Ovary (tissue), 9 donors: ENCODE measurements around the gene SRL. TPM values are rescaled to one million over a fixed set of nuclear protein-coding genes. Genes with fewer than 3 reads are reported as not detected.

Experiments
- DNase-seq, 5 donors: peaks; one replicate each; pipeline ENCODE4 v3.0.0-alpha.2; 2019 to 2020
- H3K27ac ChIP-seq, 2 donors: fragments of 200-600 bp; one replicate each; pipeline versions ENCODE4 v1.5.1 to v1.8.0; 2019 to 2022
- H3K27me3 ChIP-seq: fragments of 200-600 bp; one replicate; pipeline ENCODE4 v1.8.0; 2022
- H3K36me3 ChIP-seq: fragments of 200-600 bp; sonication (generic); one replicate; pipeline ENCODE4 v1.5.1; 2019
- H3K4me1 ChIP-seq: one replicate; pipeline ENCODE4 v1.8.1; 2013; ENCODE audit warnings: mild to moderate bottlenecking, moderate library complexity; ENCODE audit not compliant: insufficient read depth
- H3K4me3 ChIP-seq: fragments of 200-600 bp; sonication (generic); one replicate; pipeline ENCODE4 v1.5.1; 2017
- H3K9me3 ChIP-seq, 2 donors: fragments of 200-600 bp in 1 of 2; sonication (generic) in 1 of 2; one replicate each; pipeline versions ENCODE4 v1.5.1 to v1.8.1; 2013 to 2019; ENCODE audit warnings: mild to moderate bottlenecking in 1 of 2, moderate library complexity in 1 of 2
- CTCF ChIP-seq, 3 donors: fragments of 450-650 bp in 2 of 3; fragments of 200-600 bp in 1 of 3; IDR thresholded peaks; one replicate each; pipeline versions ENCODE4 v1.5.1 to v1.8.0; 2016 to 2022; ENCODE audit warnings: antibody characterized with exemption in 3 of 3, mild to moderate bottlenecking in 1 of 3
- EP300 ChIP-seq: sonication (generic); formaldehyde crosslinking; IDR thresholded peaks from one replicate; pipeline ENCODE4 v1.6.1; 2017; ENCODE audit warnings: antibody characterized with exemption
- POLR2A ChIP-seq: fragments of 450-650 bp; IDR thresholded peaks from one replicate; pipeline ENCODE4 v1.6.1; 2017; ENCODE audit warnings: antibody characterized with exemption, mild to moderate bottlenecking, moderate library complexity
- WGBS, 3 donors: extraction: QIAGEN DNeasy Blood & Tissue Kit in 1 of 3; methylation state at CpG; one replicate each; pipeline versions ENCODE4 v1.1.5 to v1.1.7; 2013 to 2017; 5-methylcytosine and 5-hydroxymethylcytosine counted together
- intact Hi-C, 4 donors: fragments of 100-400 bp; cut with DNase I; formaldehyde crosslinking; loops; one replicate each; pipeline versions ENCODE4 v1.11.0 to v1.15.1; 2022 to 2023
- polyA plus RNA-seq, 2 donors: library from polyadenylated mRNA; stranded (reverse); fragments of 200-250 nt in 1 of 2; fragments of 350-450 nt in 1 of 2; fragmentation: Illumina TruSeq in 1 of 2; extraction: RNeasy Lipid Tissue Mini Kit (QIAGEN cat#74804) in 1 of 2; gene quantifications; one replicate each; pipeline ENCODE4 v1.2.3, GENCODE V29; 2013 to 2014
- total RNA-seq, 7 donors: library from RNA; depleted of rRNA in 2 of 7; stranded (reverse); fragments of >200 nt in 2 of 7; fragmentation: NEBNext Ultra II Directional in 3 of 7; extraction: Animal tissue kit (Norgen Biotek cat#: 25700) in 3 of 7; gene quantifications; one replicate each; pipeline versions ENCODE4 v1.1.0 to v1.2.4, GENCODE V29; 2016 to 2023
- donor health status: DM: no; HTN: no; CAD: no; lungs with moderate emphysema.
- donor health status: DM: no; HTN: no; CAD: no.
- donor health status: Bipolar disorder and iron deficiency.
- donor health status: DM: yes; HTN: yes; CAD: no.
- donor health status: DM: no; HTN: no; CAD: no.
- donor health status: DM: yes; HTN: yes; CAD: no.

The SRL gene
- total and polyA plus RNA-seq, 9 donors, result under 0.01 to 7.5 (median 1.0) TPM

- 29 to 37% (median 36%) methylated on average over 17 to 20 of the region's 20 CpGs for WGBS, 3 donors
- Histone ChIP-seq H3K4me3 (no peak overlapping the region), H3K27me3 (no peaks in the 10 kb centered on the region), H3K4me1 (peaks cover 9% of the 10 kb centered on the region), H3K27ac (peak overlapping the region; percentile 55), H3K36me3 (no peaks in the 10 kb centered on the region), H3K9me3 (no peaks in the 10 kb centered on the region)
- intact Hi-C loops, result no loop called here
- DNase-seq, result peak; percentile 53 to 87 (median 77)
- no peak for TF ChIP-seq EP300
- TF ChIP-seq POLR2A, result no peak
- TF ChIP-seq CTCF (IDR thresholded peaks at IDR 0.05), result no peak
Observed at GRCh38 chr16:4217204-4218131, 24.4 kb downstream of the SRL start.

DNA sequence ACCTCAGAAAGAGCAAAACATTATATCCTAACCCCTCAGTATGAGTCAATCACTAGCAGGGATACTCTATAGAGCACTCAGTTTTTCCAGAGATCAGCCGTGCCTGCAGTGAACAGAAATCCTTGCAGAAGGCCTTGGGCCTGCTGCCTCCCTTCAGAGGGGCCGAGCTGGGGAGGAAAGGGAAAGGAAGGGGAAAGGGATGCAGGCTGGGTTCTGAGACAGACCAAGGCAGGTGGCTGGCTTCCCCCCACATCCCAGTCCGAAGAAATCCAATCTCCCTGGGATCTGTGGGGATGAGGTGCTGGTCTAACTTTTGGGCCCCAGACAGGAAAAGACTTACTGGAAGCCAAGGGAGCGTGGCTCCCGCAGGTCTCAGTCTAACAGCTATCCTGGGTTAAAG, 25.3 kb downstream of the SRL start:
- H3K9me3 ChIP-seq, result no peaks in the 10 kb centered on the region
- 78 to 81% (median 81%) methylated on average over 5 of the region's 5 CpGs for WGBS, 3 donors
- intact Hi-C loops, result no loop called here
- peak overlapping the region in 1 of 2 donors; percentile 8 for H3K27ac ChIP-seq
- no peaks in the 10 kb centered on the region for H3K27me3 ChIP-seq
- TF ChIP-seq EP300 (no peak), CTCF (IDR thresholded peaks at IDR 0.05) (no peak), POLR2A (no peak)
- no peaks in the 10 kb centered on the region for H3K36me3 ChIP-seq
- H3K4me3 ChIP-seq, result no peak overlapping the region
- no peak for DNase-seq
- H3K4me1 ChIP-seq, result peaks cover 9% of the 10 kb centered on the region

GRCh38 chr16:4215106-4215505, 26.8 kb downstream of the SRL start:
- intact Hi-C loops, result no loop called here
- Histone ChIP-seq H3K9me3 (no peaks in the 10 kb centered on the region), H3K36me3 (no peaks in the 10 kb centered on the region), H3K4me3 (no peak overlapping the region), H3K4me1 (peaks cover 9% of the 10 kb centered on the region), H3K27ac (no peak overlapping the region), H3K27me3 (no peaks in the 10 kb centered on the region)
- TF ChIP-seq EP300 (no peak), POLR2A (no peak), CTCF (IDR thresholded peaks at IDR 0.05) (no peak)
- no peak for DNase-seq
- WGBS, 3 donors, result 76 to 90% (median 83%) methylated on average over 2 of the region's 2 CpGs

DNA sequence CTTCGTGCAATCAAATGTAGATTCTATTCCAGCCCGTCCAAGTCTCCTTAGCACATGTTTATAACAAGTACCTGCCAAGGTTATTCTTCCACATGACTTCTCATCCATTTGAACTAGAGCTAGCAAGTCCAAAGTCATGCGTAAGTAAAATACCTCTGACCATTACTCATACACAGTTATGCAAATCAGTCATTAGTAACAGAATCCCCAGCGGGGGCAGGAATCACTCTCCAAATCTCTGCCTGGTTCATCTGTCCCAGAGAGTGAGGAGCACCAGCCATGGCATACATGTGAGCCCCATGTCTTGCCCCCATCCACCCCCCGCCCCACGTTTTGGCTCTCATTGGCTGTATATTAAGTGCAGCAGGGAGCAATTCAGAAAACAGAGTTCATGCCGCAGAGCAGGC, 27.7 kb downstream of the SRL start:
- Histone ChIP-seq H3K4me1 (peaks cover 9% of the 10 kb centered on the region), H3K27me3 (no peaks in the 10 kb centered on the region), H3K4me3 (no peak overlapping the region), H3K9me3 (no peaks in the 10 kb centered on the region), H3K27ac (peak overlapping the region; percentile 23 to 48), H3K36me3 (no peaks in the 10 kb centered on the region)
- DNase-seq, result peak in 3 of 5 donors; percentile 54 to 66 (median 59)
- 39 to 44% (median 42%) methylated on average over 7 of the region's 7 CpGs for WGBS, 3 donors
- intact Hi-C loops, result loop anchor here in 1 of 4 donors (5.0 kb wide), 1 partner anchor 178 kb away; no protein-coding TSS in a partner anchor
- peak; percentile 45 for TF ChIP-seq EP300
- no peak for TF ChIP-seq CTCF (IDR thresholded peaks at IDR 0.05)
